Nephron progenitor cell (in vitro differentiated cells): Measurements from ENCODE around the gene CACNA1C.
"Not testable (repeated sequence)": the region's sequence is repeated elsewhere in the genome, so short reads cannot be mapped to it uniquely, and the experiment has no call there.

Experiments
- DNase-seq: peaks from one replicate; pipeline ENCODE4 v3.0.0; 2021
- H3K27ac Mint-ChIP-seq: 2 replicates; pipeline ENCODE4 v1.8.0; 2021; ENCODE audit warnings: mild to moderate bottlenecking, moderate library complexity, mixed read lengths
- H3K27me3 Mint-ChIP-seq: 2 replicates; pipeline ENCODE4 v1.8.0; 2021; ENCODE audit warnings: mild to moderate bottlenecking, low read depth, mixed read lengths; ENCODE audit not compliant: poor library complexity
- H3K36me3 Mint-ChIP-seq: 2 replicates; pipeline ENCODE4 v1.8.0; 2021; ENCODE audit warnings: low read depth, mixed read lengths
- H3K4me1 Mint-ChIP-seq: 2 replicates; pipeline ENCODE4 v1.8.0; 2021; ENCODE audit warnings: mixed read lengths
- H3K4me3 Mint-ChIP-seq: 2 replicates; pipeline ENCODE4 v1.8.0; 2021; ENCODE audit warnings: mild to moderate bottlenecking, moderate library complexity, mixed read lengths
- H3K9me3 Mint-ChIP-seq: 2 replicates; pipeline ENCODE4 v1.8.0; 2021; ENCODE audit warnings: mild to moderate bottlenecking, moderate library complexity, mixed read lengths
- TF ChIP-seq, protein P1 (sequence below): fragments of 200-600 bp; sonication (generic); IDR thresholded peaks from 2 replicates; pipeline ENCODE4 v1.5.0; 2021; ENCODE audit warnings: antibody characterized with exemption

Gene CACNA1C

DNA sequence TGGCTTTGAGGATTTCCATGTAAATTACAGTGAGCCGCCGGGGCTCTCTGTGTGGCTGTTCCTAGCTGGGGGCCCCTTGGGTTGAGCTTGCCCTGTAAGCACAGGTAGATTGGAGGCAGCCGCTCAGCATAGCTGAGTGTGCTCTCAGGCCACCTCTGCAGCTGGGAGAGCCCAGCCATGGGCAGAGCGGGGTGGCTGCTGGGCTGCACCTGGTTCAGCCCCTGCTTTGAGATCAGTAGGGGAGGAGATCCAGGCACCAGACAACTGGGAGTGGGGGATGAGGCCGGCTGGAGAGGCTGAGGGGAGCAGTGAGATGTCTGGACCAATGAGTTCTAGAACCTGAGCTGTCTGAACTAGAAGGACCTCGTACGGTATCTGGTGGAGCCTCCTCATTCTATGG is 44.8 kb downstream of the CACNA1C start:
- no peaks in the 10 kb centered on the region for H3K9me3 Mint-ChIP-seq
- peaks cover 9% of the 10 kb centered on the region for H3K27me3 Mint-ChIP-seq
- no peak overlapping the region for H3K27ac Mint-ChIP-seq
- no peak for DNase-seq
- no peak overlapping the region for H3K4me3 Mint-ChIP-seq
- H3K4me1 Mint-ChIP-seq = peaks cover 23% of the 10 kb centered on the region
- TF ChIP-seq, protein P1, sequence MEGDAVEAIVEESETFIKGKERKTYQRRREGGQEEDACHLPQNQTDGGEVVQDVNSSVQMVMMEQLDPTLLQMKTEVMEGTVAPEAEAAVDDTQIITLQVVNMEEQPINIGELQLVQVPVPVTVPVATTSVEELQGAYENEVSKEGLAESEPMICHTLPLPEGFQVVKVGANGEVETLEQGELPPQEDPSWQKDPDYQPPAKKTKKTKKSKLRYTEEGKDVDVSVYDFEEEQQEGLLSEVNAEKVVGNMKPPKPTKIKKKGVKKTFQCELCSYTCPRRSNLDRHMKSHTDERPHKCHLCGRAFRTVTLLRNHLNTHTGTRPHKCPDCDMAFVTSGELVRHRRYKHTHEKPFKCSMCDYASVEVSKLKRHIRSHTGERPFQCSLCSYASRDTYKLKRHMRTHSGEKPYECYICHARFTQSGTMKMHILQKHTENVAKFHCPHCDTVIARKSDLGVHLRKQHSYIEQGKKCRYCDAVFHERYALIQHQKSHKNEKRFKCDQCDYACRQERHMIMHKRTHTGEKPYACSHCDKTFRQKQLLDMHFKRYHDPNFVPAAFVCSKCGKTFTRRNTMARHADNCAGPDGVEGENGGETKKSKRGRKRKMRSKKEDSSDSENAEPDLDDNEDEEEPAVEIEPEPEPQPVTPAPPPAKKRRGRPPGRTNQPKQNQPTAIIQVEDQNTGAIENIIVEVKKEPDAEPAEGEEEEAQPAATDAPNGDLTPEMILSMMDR = no peak
- no peaks in the 10 kb centered on the region for H3K36me3 Mint-ChIP-seq

DNA sequence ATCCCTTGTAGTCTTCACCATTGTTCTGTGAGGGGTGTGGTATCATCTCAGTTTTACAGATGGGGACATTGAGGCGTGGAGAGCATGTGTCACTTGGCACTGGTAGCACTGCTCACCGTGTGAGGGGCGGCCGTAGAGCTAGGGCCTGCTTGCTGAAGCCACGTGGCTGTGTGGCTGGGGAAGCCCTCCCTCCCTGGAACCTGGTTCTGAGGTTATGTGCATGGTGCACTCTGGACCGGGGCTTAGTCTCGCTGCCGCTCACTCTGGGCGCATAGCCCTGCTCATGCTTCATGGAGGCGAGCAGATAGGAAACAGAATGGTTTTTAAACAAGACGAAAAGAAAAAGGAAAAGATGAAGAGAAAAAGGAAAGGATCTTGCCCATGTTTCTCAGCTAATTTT is 46.1 kb downstream of the CACNA1C start:
- Mint-ChIP-seq H3K9me3 (no peaks in the 10 kb centered on the region), H3K27ac (no peak overlapping the region), H3K36me3 (no peaks in the 10 kb centered on the region), H3K4me3 (no peak overlapping the region), H3K27me3 (peaks cover 10% of the 10 kb centered on the region), H3K4me1 (peaks cover 23% of the 10 kb centered on the region)
- TF ChIP-seq, protein P1 = no peak
- DNase-seq = no peak

DNA sequence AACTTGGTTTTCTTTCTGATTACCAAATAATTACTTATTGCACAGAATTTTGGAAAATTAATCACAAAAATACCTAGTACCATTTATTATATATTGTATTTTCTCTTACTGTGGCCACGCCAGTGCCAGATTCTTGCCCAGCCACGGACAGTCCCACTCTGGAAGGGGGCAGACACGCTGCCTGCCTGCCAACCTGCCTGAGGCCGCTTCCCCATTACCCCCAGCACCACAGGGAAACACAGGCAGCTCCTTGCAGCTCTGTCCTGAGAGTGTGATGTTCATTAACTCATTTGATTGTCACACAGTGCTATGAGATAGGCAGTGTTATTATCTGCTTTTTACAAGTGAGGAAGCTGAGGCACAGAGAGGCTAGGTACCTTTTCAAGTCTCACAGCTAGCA is 46.8 kb downstream of the CACNA1C start:
- H3K4me1 Mint-ChIP-seq = peaks cover 16% of the 10 kb centered on the region
- TF ChIP-seq, protein P1 = no peak
- H3K4me3 Mint-ChIP-seq = no peak overlapping the region

DNA sequence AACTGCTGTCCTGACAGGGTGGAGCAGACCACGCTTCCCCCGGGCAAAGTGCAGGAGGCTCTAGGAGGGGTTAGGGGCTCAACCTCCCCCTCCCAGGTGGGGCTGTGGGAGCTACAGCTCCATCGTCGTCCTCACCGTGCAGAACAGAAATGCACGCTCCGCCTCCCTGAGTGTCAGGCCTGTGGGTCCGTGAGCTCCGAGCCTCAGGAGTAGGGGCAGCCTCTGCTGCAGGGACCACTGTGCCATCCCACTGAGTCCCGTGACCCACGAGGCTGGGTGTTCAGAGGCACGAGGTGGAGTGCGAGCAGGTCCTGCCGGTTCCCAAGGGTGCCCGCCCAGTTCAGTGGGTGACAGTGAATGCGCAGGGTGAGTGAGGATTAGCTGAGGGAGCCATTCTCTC is 48.6 kb downstream of the CACNA1C start:
- Mint-ChIP-seq H3K9me3 (peaks cover 7% of the 10 kb centered on the region), H3K36me3 (no peaks in the 10 kb centered on the region)
- TF ChIP-seq, protein P1 = no peak

More for the DNA sequence above, 46.8 kb downstream of the CACNA1C start:
- no peaks in the 10 kb centered on the region for H3K36me3 Mint-ChIP-seq
- H3K27me3 Mint-ChIP-seq = peaks cover 6% of the 10 kb centered on the region
- H3K27ac Mint-ChIP-seq = no peak overlapping the region
- DNase-seq = no peak
- no peaks in the 10 kb centered on the region for H3K9me3 Mint-ChIP-seq

DNA sequence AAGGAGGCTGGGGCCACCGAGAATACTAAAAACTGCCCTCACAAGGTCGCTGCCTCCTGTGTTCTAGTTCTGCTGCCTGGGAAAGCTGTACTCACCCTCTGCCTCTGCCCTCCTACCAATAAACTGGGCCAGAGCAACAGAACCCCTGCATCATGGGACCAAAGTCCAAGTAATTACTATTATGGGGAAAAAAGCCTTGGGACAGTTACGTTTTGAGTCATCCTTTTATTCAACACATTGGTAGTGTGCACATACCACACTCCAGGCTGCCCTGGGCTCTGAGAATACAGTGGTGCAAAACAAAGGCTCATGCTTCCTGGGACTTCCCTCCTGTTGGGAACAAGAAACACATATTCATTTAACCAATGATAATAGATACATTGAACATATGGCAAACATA is 49.0 kb downstream of the CACNA1C start:
- H3K27me3 Mint-ChIP-seq = peaks cover 6% of the 10 kb centered on the region
- H3K4me1 Mint-ChIP-seq = peaks cover 5% of the 10 kb centered on the region
- H3K36me3 Mint-ChIP-seq = no peaks in the 10 kb centered on the region
- no peak for DNase-seq
- no peak overlapping the region for H3K4me3 Mint-ChIP-seq
- H3K9me3 Mint-ChIP-seq = peaks cover 7% of the 10 kb centered on the region
- peak overlapping the region; percentile 78 for H3K27ac Mint-ChIP-seq
- TF ChIP-seq, protein P1 = no peak

More for the DNA sequence above, 48.6 kb downstream of the CACNA1C start:
- Mint-ChIP-seq H3K27me3 (peaks cover 6% of the 10 kb centered on the region), H3K4me1 (peaks cover 5% of the 10 kb centered on the region), H3K4me3 (no peak overlapping the region), H3K27ac (no peak overlapping the region)
- DNase-seq = no peak

DNA sequence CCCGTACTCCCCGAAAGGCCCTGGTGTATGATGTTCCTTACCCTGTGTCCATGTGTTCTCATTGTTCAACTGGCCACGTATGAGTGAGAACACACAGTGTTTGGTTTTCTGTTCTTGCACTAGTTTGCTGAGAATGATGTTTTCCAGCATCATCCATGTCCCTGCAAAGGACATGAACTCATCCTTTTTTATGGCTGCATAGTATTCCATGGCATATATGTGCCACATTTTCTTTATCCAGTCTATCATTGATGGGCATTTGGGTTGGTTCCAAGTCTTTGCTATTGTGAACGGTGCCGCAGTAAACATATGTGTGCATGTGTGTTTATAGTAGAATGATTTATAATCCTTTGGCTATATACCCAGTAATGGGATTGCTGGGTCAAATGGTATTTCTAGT is 49.9 kb downstream of the CACNA1C start:
- H3K36me3 Mint-ChIP-seq, H3K9me3 Mint-ChIP-seq, H3K4me1 Mint-ChIP-seq, DNase-seq, H3K4me3 Mint-ChIP-seq, H3K27me3 Mint-ChIP-seq: not testable (repeated sequence)
- H3K27ac Mint-ChIP-seq = peak overlapping the region; percentile 57

DNA sequence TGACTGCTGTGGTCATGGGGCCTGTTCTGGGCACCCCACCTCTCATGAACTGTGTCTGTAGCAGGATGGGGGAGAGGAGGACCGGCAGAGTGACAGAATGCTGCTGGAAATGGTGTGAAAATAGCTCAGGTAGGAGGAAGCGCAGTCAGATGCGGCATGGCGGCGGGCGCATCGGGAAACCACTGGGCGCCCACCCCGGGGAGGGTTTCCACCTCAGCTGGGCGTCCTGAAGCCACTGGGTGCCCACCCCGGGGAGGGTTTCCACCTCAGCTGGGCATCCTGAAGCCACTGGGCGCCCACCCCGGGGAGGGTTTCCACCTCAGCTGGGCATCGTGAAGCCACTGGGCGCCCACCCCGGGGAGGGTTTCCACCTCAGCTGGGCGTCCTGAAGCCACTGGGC is 52.6 kb downstream of the CACNA1C start:
- peaks cover 17% of the 10 kb centered on the region for H3K27me3 Mint-ChIP-seq
- H3K27ac Mint-ChIP-seq, H3K9me3 Mint-ChIP-seq, H3K4me3 Mint-ChIP-seq, DNase-seq, H3K36me3 Mint-ChIP-seq: not testable (repeated sequence)
- peaks cover 13% of the 10 kb centered on the region for H3K4me1 Mint-ChIP-seq
